Mucosa of stomach (tissue), 1 donor: Measurements from ENCODE around the gene METTL23.
"Not testable (repeated sequence)": the region's sequence is repeated elsewhere in the genome, so short reads cannot be mapped to it uniquely, and the experiment has no call there.

Experiments used
- H3K27me3 ChIP-seq: one replicate; pipeline ENCODE4 v1.7.0; 2013; ENCODE audit warnings: mild to moderate bottlenecking, low read length; ENCODE audit not compliant: control insufficient read depth, insufficient read depth
- H3K36me3 ChIP-seq: one replicate; pipeline ENCODE4 v1.7.0; 2013; ENCODE audit warnings: low read length; ENCODE audit not compliant: control insufficient read depth, insufficient read depth
- H3K4me1 ChIP-seq: one replicate; pipeline ENCODE4 v1.7.0; 2013; ENCODE audit warnings: mild to moderate bottlenecking, low read length; ENCODE audit not compliant: control insufficient read depth, insufficient read depth
- H3K4me3 ChIP-seq: one replicate; pipeline ENCODE4 v1.7.0; 2013; ENCODE audit warnings: low read length
- H3K9ac ChIP-seq: one replicate; pipeline ENCODE4 v1.7.0; 2013; ENCODE audit warnings: mild to moderate bottlenecking, low read length, moderate library complexity
- H3K9me3 ChIP-seq: one replicate; pipeline ENCODE4 v1.7.0; 2013; ENCODE audit warnings: mild to moderate bottlenecking, low read length, moderate library complexity; ENCODE audit not compliant: control insufficient read depth
- donor health status: Pancreatic carcinoma.

METTL23 gene

DNA sequence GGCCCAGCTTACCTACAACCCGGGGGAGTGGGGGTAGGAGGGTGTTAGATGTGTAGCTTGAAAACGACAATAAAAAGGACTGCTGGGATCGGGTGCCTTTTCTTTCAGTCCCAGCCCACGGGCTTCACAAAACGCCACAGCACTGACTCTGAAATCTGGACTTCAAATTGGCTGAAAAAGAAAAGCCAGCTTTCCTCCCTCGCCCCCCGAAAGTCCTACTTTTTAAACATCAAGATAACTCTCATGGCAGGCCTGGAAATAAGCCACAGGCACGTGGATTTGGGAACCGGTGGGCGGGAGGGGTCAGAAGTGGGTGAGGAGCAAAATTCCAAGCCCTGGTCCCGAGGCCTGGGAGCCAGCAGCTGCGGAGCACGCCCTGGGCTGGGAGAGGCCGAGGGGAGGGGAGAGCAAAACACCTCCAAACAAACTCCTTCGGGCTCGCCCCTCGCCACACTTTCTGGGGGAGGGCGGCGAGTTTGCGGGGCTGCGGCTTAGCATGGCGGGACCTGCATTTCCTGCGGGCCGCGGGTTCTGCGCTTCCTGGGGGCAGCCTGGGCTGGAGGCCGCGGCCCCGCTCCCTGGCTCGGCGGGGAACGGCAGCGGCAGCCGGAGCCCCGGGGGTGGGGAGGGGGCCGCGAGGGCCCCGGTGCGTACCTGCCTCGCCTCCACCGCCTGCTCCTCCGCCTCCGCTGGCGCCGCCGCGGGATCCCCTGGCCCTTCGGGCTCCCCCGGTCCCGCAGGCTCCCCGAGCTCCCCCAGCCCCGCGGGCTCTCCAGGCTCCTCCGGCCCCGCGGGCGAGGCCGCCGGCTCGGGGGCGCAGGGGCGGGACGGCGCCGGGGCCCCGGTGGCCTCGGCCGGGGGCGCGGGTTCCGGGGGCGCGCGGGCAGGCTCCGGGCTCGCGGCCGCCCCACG, 16.4 kb upstream of the METTL23 start:
- Histone ChIP-seq H3K9ac (peak overlapping the region; percentile 76), H3K4me1 (peaks cover 19% of the 10 kb centered on the region)
- H3K27me3 ChIP-seq, H3K36me3 ChIP-seq, H3K9me3 ChIP-seq, H3K4me3 ChIP-seq: not testable (repeated sequence)

DNA sequence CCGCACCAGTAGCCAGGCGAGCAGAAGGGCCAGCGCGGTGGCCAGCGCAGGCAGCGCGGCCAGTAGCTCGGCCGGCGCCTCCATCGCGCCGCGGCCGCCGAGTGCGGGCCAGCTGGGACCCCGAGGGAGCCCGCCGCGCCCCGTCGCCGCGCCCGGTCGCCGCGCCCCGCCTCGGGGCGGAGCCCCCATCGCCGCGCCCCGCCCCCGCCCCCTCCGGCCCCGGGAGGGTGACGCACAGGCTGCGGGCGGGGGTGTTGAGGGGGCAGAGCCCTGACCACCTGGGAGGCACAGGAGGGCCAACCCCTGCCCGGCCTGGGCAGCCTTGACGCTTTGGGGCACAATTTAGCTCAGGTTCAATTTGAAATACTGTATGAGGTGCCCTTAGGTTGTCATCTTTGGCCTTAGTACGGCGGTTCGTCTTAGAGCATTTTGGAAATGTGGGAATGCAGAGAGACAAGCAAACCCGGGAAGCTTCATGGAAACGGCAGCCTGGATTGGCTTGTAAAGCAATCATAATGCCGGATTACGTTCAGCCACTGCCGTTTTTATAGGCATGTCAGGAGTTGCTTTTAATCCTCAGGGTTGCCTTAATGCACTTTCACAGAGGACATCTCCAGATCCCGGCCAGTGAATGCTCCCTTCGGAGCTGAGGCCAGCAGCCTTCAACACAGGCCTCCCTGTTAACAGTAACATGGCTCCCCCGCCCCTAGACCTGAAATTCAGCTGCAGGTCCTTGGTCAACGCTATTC, 15.6 kb upstream of the METTL23 start, which contains the start of gene MXRA7:
Gene MXRA7, minus strand, starts transcription at position 103 of the 749 bp plus-strand sequence. Its CDS starts 19 bp downstream, at position 84.
- Histone ChIP-seq H3K27me3 (peaks cover 9% of the 10 kb centered on the region), H3K9me3 (no peaks in the 10 kb centered on the region), H3K4me3 (peak within 1 kb of the TSS; percentile 29), H3K36me3 (no peaks in the 10 kb centered on the region), H3K4me1 (peaks cover 19% of the 10 kb centered on the region), H3K9ac (peak within 1 kb of the TSS; percentile 76)

DNA sequence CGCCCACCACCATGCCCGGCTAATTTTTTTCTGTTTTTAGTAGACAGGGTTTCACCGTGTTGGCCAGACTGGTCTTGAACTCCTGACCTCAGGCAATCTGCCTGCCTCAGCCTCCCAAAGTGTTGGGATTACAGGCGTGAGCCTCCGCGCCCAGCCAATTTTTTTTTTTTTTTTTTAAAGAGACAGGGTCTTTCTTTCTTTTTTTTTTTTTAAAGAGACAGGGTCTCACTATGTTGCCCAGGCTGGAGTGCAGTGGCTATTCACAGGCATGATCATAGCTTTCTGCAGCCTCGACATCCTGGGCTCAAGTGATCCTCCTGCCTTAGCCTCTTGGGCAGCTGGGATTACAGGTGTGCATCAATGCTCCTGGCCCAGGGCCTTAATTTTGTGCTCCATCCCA, 14.3 kb upstream of the METTL23 start:
- not testable (repeated sequence) for H3K9ac ChIP-seq, H3K9me3 ChIP-seq, H3K27me3 ChIP-seq, H3K4me3 ChIP-seq, H3K36me3 ChIP-seq
- peaks cover 19% of the 10 kb centered on the region for H3K4me1 ChIP-seq

DNA sequence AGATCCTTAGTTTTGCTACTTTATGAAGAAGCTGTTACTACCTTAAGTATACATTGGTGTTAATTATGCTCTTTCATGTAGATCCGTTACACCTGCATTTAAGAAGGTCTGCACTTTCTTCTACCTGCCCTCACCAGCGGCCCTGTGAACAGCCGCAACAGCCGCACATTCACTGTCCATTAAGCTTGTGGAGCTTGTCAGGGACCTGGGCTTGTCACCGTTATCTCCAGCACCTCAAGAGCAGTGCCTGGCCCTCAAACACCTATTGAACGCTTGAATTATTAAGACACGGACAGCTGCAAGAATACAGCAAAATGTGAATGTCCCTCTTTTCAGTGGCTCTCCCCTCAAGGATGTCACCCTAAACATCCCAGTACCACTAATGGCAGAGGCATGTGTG, 12.9 kb upstream of the METTL23 start:
- peaks cover 4% of the 10 kb centered on the region for H3K36me3 ChIP-seq

DNA sequence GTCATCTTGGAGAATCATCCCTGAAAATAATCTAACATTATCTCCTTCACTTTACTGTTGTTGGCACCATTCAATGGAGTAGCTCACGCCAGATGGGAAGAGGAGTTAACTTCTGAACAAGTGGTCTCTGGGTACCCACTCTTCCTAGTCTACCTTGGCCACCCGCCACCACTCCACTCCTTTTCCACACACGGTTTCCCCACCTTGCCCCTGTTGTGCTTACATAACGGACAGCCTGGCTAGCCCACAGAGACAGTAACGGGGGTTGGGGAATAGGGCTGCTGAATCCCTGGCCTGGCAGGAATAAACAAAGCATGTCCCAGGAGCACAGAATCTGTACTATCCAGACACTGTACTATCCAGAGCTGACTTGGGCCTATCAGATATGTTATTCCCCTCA, 12.3 kb upstream of the METTL23 start:
- peaks cover 11% of the 10 kb centered on the region for H3K4me1 ChIP-seq
- no peaks in the 10 kb centered on the region for H3K9me3 ChIP-seq
- no peak overlapping the region for H3K4me3 ChIP-seq
- peaks cover 4% of the 10 kb centered on the region for H3K36me3 ChIP-seq
- no peak overlapping the region for H3K9ac ChIP-seq
- H3K27me3 ChIP-seq: peaks cover 9% of the 10 kb centered on the region

More for the DNA sequence above, 12.9 kb upstream of the METTL23 start:
- no peak overlapping the region for H3K9ac ChIP-seq
- no peaks in the 10 kb centered on the region for H3K9me3 ChIP-seq
- H3K4me1 ChIP-seq: peaks cover 16% of the 10 kb centered on the region
- peaks cover 9% of the 10 kb centered on the region for H3K27me3 ChIP-seq
- no peak overlapping the region for H3K4me3 ChIP-seq

DNA sequence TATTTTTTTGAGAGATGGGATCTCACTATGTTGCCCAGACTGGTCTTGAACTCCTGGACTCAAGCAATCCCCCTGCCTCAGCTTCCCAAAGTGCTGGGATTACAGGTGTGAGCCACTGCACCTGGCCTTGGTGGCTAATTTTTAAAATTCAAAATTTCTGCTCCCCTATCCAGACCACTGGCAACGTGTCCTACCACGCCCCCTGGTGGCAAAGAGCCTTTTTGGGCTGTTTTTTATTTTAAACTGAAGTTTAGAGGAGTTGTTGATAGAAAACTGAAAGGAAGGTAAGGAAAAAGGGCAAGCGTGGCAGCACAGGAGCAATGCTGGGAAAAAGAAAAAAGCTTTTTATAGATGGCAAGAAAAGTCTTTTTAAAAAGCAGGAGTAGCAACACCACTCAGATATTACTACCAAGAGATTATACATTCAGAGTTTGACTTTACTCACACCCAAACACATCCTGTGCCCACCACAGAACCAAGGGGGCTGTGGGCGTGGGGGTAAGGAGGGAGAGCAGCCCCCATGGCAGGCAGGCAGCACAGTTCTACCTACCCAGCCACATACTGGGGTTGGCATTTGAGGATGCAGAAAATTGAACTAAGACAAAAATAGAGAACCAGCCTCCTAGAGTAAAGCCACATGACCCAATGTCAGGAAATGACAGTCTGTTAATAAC, 11.7 kb upstream of the METTL23 start:
- Histone ChIP-seq H3K9ac (no peak overlapping the region), H3K36me3 (peaks cover 4% of the 10 kb centered on the region), H3K9me3 (no peaks in the 10 kb centered on the region), H3K4me3 (no peak overlapping the region), H3K27me3 (peaks cover 3% of the 10 kb centered on the region), H3K4me1 (peaks cover 9% of the 10 kb centered on the region)

DNA sequence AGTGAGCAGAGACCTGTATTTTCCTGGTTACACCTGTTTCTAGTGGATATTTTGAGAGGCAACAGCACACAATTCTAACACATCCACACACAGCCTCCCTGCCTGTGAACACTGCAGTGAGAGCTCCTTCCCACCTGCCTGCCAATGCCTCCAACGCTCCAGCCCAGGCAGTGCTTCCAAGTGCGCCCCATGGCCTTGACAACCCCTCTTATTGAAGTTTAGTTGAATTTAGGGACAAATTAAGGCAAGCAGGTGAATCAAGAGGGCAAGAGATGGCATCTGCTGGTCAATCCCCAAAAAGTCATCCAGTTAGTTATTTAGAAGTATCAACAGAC, 11.2 kb upstream of the METTL23 start:
- no peaks in the 10 kb centered on the region for H3K27me3 ChIP-seq
- no peak overlapping the region for H3K9ac ChIP-seq
- peaks cover 7% of the 10 kb centered on the region for H3K4me1 ChIP-seq
- H3K36me3 ChIP-seq: peaks cover 7% of the 10 kb centered on the region
- no peaks in the 10 kb centered on the region for H3K9me3 ChIP-seq
- H3K4me3 ChIP-seq: no peak overlapping the region

DNA sequence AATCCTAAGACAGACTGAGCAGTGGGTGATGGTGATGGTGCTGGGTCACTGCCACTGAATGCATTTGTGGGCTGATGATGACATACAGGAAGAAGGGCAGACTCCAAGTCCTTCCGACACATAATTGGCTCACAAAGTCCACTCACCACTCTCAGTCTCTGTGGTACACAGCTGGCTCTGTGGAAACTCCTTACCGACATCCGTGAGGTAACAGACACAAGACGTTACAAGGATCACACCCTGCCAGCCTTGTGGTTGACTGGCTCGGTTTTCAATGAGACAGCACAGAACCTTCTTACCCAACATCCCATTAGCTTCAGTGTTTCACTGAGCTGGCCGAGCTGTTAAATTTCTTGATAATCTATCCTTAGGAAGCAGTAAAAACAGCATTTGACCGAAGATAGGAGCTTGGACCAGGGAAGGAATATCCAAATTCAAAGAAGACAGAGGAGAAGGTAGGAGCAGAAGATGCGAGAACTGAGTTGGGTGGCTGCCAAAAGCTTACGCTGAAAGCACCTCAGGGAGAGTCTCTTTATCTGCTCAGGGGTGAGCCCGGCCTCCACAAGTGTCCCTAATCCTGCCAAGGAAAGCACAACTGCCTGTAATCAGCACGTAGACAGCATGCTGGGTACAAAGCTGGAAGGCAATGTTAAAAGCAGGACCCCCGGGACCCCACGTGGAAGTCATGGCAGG, 10.3 kb upstream of the METTL23 start:
- H3K4me1 ChIP-seq: peaks cover 4% of the 10 kb centered on the region

DNA sequence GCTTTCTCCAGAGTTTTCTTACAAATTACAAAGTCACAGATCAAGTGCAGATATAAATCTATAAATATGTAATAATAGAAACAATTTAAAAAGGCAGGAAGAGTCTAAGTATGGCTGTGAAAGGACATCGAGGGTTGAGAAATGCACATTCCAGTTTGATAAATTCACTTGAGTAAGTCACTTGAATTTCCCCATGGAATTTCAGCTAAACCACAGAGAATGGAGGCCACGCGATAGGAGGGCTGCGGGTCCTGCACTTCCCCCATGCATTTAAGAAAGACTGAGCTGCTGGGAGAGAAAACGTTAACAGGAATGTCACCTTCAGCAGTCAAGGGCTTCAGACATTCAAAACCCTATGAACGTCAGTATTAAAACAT, 9.8 kb upstream of the METTL23 start:
- H3K4me3 ChIP-seq: no peak overlapping the region
- peaks cover 7% of the 10 kb centered on the region for H3K36me3 ChIP-seq
- H3K4me1 ChIP-seq: no peaks in the 10 kb centered on the region
- H3K27me3 ChIP-seq: no peaks in the 10 kb centered on the region
- no peaks in the 10 kb centered on the region for H3K9me3 ChIP-seq
- H3K9ac ChIP-seq: no peak overlapping the region

More for the DNA sequence above, 10.3 kb upstream of the METTL23 start:
- H3K4me3 ChIP-seq: no peak overlapping the region
- H3K9ac ChIP-seq: no peak overlapping the region
- no peaks in the 10 kb centered on the region for H3K27me3 ChIP-seq
- H3K36me3 ChIP-seq: peaks cover 7% of the 10 kb centered on the region
- H3K9me3 ChIP-seq: no peaks in the 10 kb centered on the region

DNA sequence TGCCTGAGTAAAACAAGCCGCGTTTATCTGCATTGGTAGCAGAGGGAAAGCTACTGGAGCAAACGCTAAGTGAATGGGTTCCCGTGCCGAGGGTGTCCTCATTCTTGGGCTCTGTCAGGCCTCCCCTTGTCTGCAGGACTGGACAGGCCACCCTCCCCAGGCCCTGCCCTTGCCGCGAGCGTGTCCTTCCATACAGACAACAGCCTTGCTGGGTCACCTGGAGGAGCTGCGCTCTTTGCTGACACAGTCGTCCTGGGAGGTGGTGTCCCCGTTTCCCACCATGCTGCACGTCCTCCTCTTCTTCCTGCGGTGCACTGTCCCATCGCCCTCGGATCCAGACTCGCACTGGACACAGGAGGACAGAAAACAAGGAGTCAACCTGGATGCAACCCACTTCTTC, 8.1 kb upstream of the METTL23 start:
- no peak overlapping the region for H3K9ac ChIP-seq
- no peaks in the 10 kb centered on the region for H3K9me3 ChIP-seq
- no peaks in the 10 kb centered on the region for H3K27me3 ChIP-seq
- H3K36me3 ChIP-seq: peaks cover 7% of the 10 kb centered on the region
- no peak overlapping the region for H3K4me3 ChIP-seq
- no peaks in the 10 kb centered on the region for H3K4me1 ChIP-seq

DNA sequence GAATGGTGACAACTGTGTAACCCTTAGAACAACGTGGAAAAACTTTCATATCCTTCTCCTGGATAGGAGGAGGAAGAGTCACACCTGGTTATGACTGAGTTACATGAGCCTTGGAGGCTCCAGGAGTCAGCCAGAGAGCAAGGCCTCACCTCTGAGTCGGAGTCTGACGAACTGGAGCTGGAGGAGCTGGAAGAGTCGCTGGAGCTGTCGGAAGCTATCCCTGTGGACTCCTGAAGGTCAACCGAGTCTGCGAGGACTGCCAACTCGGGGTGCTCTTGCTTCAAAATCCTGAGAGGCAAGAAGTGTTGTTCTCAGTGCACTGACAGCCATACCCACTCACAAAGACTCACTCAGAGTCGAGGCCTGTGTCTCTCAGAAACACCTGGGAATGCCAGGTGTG, 6.4 kb upstream of the METTL23 start:
- Histone ChIP-seq H3K4me3 (no peak overlapping the region), H3K27me3 (no peaks in the 10 kb centered on the region), H3K4me1 (peaks cover 8% of the 10 kb centered on the region), H3K9ac (no peak overlapping the region), H3K36me3 (peaks cover 7% of the 10 kb centered on the region), H3K9me3 (no peaks in the 10 kb centered on the region)
